Prostate gland (tissue), 2 donors: Measurements from ENCODE around the gene CHPT1. TPM values are rescaled to one million over a fixed set of nuclear protein-coding genes. Genes with fewer than 3 reads are reported as not detected.
"Not testable (repeated sequence)": the region's sequence is repeated elsewhere in the genome, so short reads cannot be mapped to it uniquely, and the experiment has no call there.

ENCODE experiments used
- DNase-seq: peaks from one replicate; pipeline ENCODE4 v3.0.0-alpha.2; 2019; ENCODE audit warnings: low spot score
- H3K27ac ChIP-seq, 2 donors: fragments of 200-600 bp; sonication (generic); 2 replicates each; pipeline ENCODE4 v1.5.1; 2017 to 2019
- H3K27me3 ChIP-seq: fragments of 200-600 bp; sonication (generic); replicated peaks from 2 replicates; pipeline ENCODE4 v1.5.1; 2019; ENCODE audit not compliant: insufficient read depth
- H3K36me3 ChIP-seq, 2 donors: fragments of 200-600 bp; sonication (generic); 1 replicate in 1 of 2; 2 replicates in 1 of 2; pipeline versions ENCODE4 v1.5.1 to v1.8.1; 2017 to 2019
- H3K4me1 ChIP-seq: fragments of 200-600 bp; sonication (generic); replicated peaks from 2 replicates; pipeline ENCODE4 v1.5.1; 2019
- H3K4me3 ChIP-seq, 2 donors: fragments of 200-600 bp; sonication (generic); 2 replicates each; pipeline ENCODE4 v1.5.1; 2017 to 2019
- H3K9me3 ChIP-seq: fragments of 200-600 bp; sonication (generic); 2 replicates; pipeline ENCODE4 v1.5.1; 2017
- POLR2A ChIP-seq: fragments of 450-650 bp; IDR thresholded peaks from one replicate; pipeline ENCODE4 v1.6.1; 2016; ENCODE audit warnings: antibody characterized with exemption, mild to moderate bottlenecking
- POLR2AphosphoS5 ChIP-seq: sonication (generic); formaldehyde crosslinking; IDR thresholded peaks from one replicate; pipeline ENCODE4 v1.6.1; 2017; ENCODE audit warnings: antibody characterized with exemption
- WGBS: methylation state at CpG from one replicate; pipeline ENCODE4 v1.1.5; 2018; 5-methylcytosine and 5-hydroxymethylcytosine counted together
- intact Hi-C: fragments of 100-400 bp; cut with DNase I; formaldehyde crosslinking; loops from one replicate; pipeline ENCODE4 v1.14.2; 2022
- total RNA-seq, 2 donors: library from RNA; depleted of rRNA; stranded (reverse); fragments of >200 nt; gene quantifications; one replicate each; pipeline ENCODE4 v1.1.0, GENCODE V29; 2016
- TF ChIP-seq, protein P1 (sequence below), 4 experiments: fragments of 200-600 bp in 2 of 4; fragments of 450-650 bp in 2 of 4; sonication (generic) in 2 of 4; IDR thresholded peaks; 1 replicate in 3 of 4; 2 replicates in 1 of 4; pipeline ENCODE4 v1.5.1; 2016 to 2019; ENCODE audit warnings: antibody characterized with exemption in 4 of 4, mild to moderate bottlenecking in 2 of 4, moderate library complexity in 2 of 4

CHPT1 gene
- total RNA-seq, 2 donors from 2014 or later: 106 to 129 TPM

DNA sequence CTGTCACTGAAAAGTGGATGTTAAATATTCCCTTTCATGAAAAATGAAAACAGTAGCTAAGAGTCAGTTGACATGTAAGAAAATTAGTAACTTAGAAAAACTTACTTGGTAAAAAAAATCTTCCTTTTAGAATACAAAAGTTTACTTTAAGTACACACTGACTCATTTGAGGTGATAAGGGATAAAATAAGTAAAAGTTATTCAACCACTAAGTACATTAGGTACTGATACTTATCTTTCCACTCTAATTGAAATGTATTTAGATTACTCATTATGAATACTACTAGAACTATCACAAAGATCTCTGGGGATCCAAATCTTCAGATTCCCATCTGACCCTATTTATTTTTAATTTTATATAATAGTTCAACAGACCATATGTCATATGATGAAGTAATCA lies 29.7 kb downstream of the CHPT1 start:
- no peaks in the 10 kb centered on the region for H3K4me1 ChIP-seq
- intact Hi-C loops: no loop called here
- no peaks in the 10 kb centered on the region for H3K27me3 ChIP-seq
- H3K36me3 ChIP-seq: peaks cover 0 to 2% of the 10 kb centered on the region in 2 donors
- no peak for DNase-seq
- no peak overlapping the region for H3K4me3 ChIP-seq
- TF ChIP-seq POLR2A (no peak), POLR2AphosphoS5 (no peak)
- TF ChIP-seq, protein P1, sequence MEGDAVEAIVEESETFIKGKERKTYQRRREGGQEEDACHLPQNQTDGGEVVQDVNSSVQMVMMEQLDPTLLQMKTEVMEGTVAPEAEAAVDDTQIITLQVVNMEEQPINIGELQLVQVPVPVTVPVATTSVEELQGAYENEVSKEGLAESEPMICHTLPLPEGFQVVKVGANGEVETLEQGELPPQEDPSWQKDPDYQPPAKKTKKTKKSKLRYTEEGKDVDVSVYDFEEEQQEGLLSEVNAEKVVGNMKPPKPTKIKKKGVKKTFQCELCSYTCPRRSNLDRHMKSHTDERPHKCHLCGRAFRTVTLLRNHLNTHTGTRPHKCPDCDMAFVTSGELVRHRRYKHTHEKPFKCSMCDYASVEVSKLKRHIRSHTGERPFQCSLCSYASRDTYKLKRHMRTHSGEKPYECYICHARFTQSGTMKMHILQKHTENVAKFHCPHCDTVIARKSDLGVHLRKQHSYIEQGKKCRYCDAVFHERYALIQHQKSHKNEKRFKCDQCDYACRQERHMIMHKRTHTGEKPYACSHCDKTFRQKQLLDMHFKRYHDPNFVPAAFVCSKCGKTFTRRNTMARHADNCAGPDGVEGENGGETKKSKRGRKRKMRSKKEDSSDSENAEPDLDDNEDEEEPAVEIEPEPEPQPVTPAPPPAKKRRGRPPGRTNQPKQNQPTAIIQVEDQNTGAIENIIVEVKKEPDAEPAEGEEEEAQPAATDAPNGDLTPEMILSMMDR (IDR thresholded peaks at IDR 0.05): no peak
- no peaks in the 10 kb centered on the region for H3K9me3 ChIP-seq
- no peak overlapping the region for H3K27ac ChIP-seq

- TF ChIP-seq POLR2A: no peak
- TF ChIP-seq, protein P1 (IDR thresholded peaks at IDR 0.05): no peak
- TF ChIP-seq POLR2AphosphoS5: no peak
- no peaks in the 10 kb centered on the region for H3K4me1 ChIP-seq
- no peaks in the 10 kb centered on the region for H3K27me3 ChIP-seq
- H3K4me3 ChIP-seq: no peak overlapping the region
- DNase-seq: no peak
- intact Hi-C loops: no loop called here
- no peak overlapping the region for H3K27ac ChIP-seq
- peaks cover 0 to 2% of the 10 kb centered on the region in 2 donors for H3K36me3 ChIP-seq
- H3K9me3 ChIP-seq: no peaks in the 10 kb centered on the region
Observed at GRCh38 chr12:101729842-101730241, 32.4 kb downstream of the CHPT1 start.

DNA sequence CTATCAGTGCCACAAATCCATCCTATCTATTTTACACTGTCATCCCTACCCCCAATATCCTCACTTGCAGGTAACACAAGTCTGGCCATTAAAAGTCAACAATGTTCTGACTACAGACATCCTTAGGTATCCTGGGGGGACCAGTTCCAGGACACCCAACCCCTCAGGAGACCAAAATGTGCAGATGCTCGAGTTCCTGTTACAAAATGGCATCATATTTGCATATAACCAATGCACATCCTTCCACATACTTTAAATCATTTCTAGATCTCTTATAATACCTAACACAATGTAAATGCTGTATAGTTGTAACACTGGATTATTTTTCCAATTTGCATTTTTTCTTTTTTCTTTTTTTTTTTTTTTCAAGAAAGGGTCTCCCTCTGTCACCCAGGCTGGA lies 34.9 kb downstream of the CHPT1 start:
- H3K4me1 ChIP-seq: no peaks in the 10 kb centered on the region
- no peaks in the 10 kb centered on the region for H3K9me3 ChIP-seq
- H3K27me3 ChIP-seq: no peaks in the 10 kb centered on the region
- WGBS: 92% methylated on average over 1 of the region's 1 CpG
- no peak for TF ChIP-seq POLR2AphosphoS5
- TF ChIP-seq, protein P1 (IDR thresholded peaks at IDR 0.05): no peak
- TF ChIP-seq POLR2A: no peak
- intact Hi-C loops: no loop called here
- H3K36me3 ChIP-seq: no peaks in the 10 kb centered on the region
- no peak for DNase-seq
- H3K4me3 ChIP-seq: no peak overlapping the region
- no peak overlapping the region for H3K27ac ChIP-seq

- no peak for TF ChIP-seq POLR2AphosphoS5
- no peak for TF ChIP-seq POLR2A
- TF ChIP-seq, protein P1 (IDR thresholded peaks at IDR 0.05): no peak
- Histone ChIP-seq H3K36me3 (no peaks in the 10 kb centered on the region), H3K27ac (no peak overlapping the region), H3K9me3 (no peaks in the 10 kb centered on the region), H3K4me1 (no peaks in the 10 kb centered on the region), H3K4me3 (no peak overlapping the region), H3K27me3 (no peaks in the 10 kb centered on the region)
- 51% methylated on average over 2 of the region's 2 CpGs for WGBS
- intact Hi-C loops: no loop called here
- DNase-seq: no peak
Observed at GRCh38 chr12:101733166-101733565, 35.7 kb downstream of the CHPT1 start.

DNA sequence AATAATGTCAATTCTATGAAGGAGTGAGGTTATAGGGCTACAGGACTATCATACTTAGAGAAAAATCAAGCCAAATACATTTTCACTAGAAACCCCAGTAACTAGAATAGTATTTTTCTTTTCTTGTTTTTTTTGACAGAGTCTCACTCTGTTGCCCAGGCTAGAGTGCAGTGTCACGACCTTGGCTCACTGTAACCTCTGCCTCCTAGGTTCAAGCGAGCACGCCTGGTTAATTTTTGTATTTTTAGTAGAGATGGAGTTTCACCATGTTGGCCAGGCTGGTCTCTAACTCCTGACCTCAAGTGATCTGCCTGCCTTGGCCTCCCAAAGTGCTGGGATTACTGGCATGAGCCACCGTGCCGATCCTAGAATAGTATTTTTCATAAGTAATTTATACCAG lies 37.0 kb downstream of the CHPT1 start:
- 94% methylated on average over 5 of the region's 5 CpGs for WGBS
- H3K27ac ChIP-seq, intact Hi-C loops, H3K4me3 ChIP-seq, H3K9me3 ChIP-seq, H3K36me3 ChIP-seq, H3K4me1 ChIP-seq, DNase-seq, H3K27me3 ChIP-seq: not testable (repeated sequence)
